ENCODE results near the gene HSD11B1.
A peak's percentile ranks its signal among the peaks of the same experiment; 100 is the strongest.

The HSD11B1 gene

GRCh38 chr1:209756615-209757445, 52.2 kb downstream of the HSD11B1 start:
- peak; percentile 28 for DNase-seq

GRCh38 chr1:209758400-209758799, 53.8 kb downstream of the HSD11B1 start:
- no peak for DNase-seq

- no peak for DNase-seq
Measured at GRCh38 chr1:209759829-209760359, 55.2 kb downstream of the HSD11B1 start.

- DNase-seq: no peak
Measured at GRCh38 chr1:209761011-209761635, 56.5 kb downstream of the HSD11B1 start.

GRCh38 chr1:209766051-209766450, 61.4 kb downstream of the HSD11B1 start:
- DNase-seq: no peak

- no peak for DNase-seq
Measured at GRCh38 chr1:209767096-209767495, 62.5 kb downstream of the HSD11B1 start.

GRCh38 chr1:209767706-209768105, 63.1 kb downstream of the HSD11B1 start:
- no peak for DNase-seq

GRCh38 chr1:209768354-209768774, 63.7 kb downstream of the HSD11B1 start:
- peak; percentile 68 for DNase-seq

GRCh38 chr1:209769171-209769904, 64.7 kb downstream of the HSD11B1 start:
- peak; percentile 61 for DNase-seq

- DNase-seq: no peak
Measured at GRCh38 chr1:209769971-209770370, 65.3 kb downstream of the HSD11B1 start.

- no peak for DNase-seq
Measured at GRCh38 chr1:209770636-209771415, 66.2 kb downstream of the HSD11B1 start.

GRCh38 chr1:209772126-209772525, 67.5 kb downstream of the HSD11B1 start:
- DNase-seq: no peak

GRCh38 chr1:209774592-209774991, 69.9 kb downstream of the HSD11B1 start:
- DNase-seq: no peak

GRCh38 chr1:209775678-209776077, 71.0 kb downstream of the HSD11B1 start:
- no peak for DNase-seq

- no peak for DNase-seq
Measured at GRCh38 chr1:209777587-209777986, 72.9 kb downstream of the HSD11B1 start.

- no peak for DNase-seq
Measured at GRCh38 chr1:209778102-209778501, 73.5 kb downstream of the HSD11B1 start.

- DNase-seq: no peak
Measured at GRCh38 chr1:209780268-209780667, 75.6 kb downstream of the HSD11B1 start.

- no peak for DNase-seq
Measured at GRCh38 chr1:209783386-209783785, 78.7 kb downstream of the HSD11B1 start.
